ENCODE data around the gene MPP2.

DNA sequence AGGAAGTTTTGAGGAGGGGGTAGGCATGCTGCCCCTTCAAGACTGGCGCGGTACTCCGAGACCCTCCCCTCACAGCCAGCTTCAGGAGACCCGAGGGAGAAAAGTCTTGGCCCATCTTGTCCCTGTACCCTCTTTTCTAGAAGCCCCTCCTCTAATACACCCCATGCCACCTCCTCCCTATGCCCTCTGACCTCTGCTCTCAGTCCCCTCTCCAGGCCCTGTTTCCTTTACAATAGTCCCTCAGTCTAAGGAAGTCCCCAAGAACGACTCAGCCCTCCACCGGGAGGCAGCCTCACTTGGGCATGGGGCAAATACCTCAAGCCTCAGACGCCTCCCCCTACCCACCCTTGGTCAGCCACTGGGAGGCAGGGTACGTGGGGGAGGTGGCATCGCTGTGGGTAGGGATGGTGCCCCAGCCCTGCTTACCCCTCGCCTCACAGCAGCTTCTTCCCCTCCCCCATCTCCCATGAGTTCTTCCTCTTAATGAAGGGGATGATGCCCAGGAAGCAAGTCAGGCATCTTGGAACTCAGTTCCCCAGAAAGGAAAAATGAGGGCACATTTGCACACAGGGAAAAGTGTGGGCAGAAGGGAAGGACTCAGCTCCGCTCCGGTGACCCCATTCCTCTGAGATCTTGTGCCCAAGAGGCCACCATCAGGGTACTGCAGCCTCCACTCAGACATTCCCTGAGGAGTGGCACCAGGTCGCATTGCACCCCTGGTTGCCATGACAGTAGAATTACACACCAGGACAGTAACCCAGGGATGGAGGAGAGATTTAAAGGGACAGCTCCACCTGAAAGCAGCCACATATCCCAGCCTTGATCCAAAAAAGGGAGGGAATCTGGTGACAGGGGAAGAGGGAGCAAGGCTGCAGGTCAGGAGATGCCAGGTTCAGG lies 6.2 kb downstream of the MPP2 start:
- TF ChIP-seq POLR2A (IDR thresholded peaks at IDR 0.05; ENCODE audit: low read depth, low read length) (no peak), POLR2AphosphoS5 (IDR thresholded peaks at IDR 0.05; ENCODE audit: low read depth, low read length) (no peak)
